ENCODE results near the gene USP49.

GRCh38 chr6:41781366-41781730 is 113.8 kb downstream of the USP49 start:
- TF ChIP-seq CTCF (IDR thresholded peaks at IDR 0.05; ENCODE audit: low read depth, low read length) (no peak), EZH2phosphoT487 (IDR thresholded peaks at IDR 0.05; ENCODE audit: low read depth) (no peak)
